Mononuclear cell (primary cell): Measurements from ENCODE around the gene ZRSR2. TPM values are rescaled to one million over a fixed set of nuclear protein-coding genes. Genes with fewer than 3 reads are reported as not detected.

Experiments
- H3K27me3 ChIP-seq: 2 replicates; pipeline ENCODE4 v1.6.0; 2011; ENCODE audit warnings: low read length, control low read depth; ENCODE audit not compliant: insufficient read depth
- H3K4me1 ChIP-seq: 2 replicates; pipeline ENCODE4 v1.5.1; 2011; ENCODE audit warnings: mild to moderate bottlenecking, low read length, control low read depth; ENCODE audit not compliant: insufficient read depth
- H3K4me3 ChIP-seq: 2 replicates; pipeline ENCODE4 v1.5.1; 2011; ENCODE audit warnings: mild to moderate bottlenecking, low read length, moderate library complexity
- H3K9me3 ChIP-seq: 2 replicates; pipeline ENCODE4 v1.5.1; 2011; ENCODE audit warnings: low read depth, mild to moderate bottlenecking, control low read depth, low read length
- total RNA-seq: library from RNA; depleted of rRNA; stranded (reverse); fragments of >200 nt; gene quantifications from one replicate; pipeline ENCODE4 v1.2.3, GENCODE V29; 2012

The ZRSR2 gene
- total RNA-seq, 1 donor, result 12.6 TPM

DNA sequence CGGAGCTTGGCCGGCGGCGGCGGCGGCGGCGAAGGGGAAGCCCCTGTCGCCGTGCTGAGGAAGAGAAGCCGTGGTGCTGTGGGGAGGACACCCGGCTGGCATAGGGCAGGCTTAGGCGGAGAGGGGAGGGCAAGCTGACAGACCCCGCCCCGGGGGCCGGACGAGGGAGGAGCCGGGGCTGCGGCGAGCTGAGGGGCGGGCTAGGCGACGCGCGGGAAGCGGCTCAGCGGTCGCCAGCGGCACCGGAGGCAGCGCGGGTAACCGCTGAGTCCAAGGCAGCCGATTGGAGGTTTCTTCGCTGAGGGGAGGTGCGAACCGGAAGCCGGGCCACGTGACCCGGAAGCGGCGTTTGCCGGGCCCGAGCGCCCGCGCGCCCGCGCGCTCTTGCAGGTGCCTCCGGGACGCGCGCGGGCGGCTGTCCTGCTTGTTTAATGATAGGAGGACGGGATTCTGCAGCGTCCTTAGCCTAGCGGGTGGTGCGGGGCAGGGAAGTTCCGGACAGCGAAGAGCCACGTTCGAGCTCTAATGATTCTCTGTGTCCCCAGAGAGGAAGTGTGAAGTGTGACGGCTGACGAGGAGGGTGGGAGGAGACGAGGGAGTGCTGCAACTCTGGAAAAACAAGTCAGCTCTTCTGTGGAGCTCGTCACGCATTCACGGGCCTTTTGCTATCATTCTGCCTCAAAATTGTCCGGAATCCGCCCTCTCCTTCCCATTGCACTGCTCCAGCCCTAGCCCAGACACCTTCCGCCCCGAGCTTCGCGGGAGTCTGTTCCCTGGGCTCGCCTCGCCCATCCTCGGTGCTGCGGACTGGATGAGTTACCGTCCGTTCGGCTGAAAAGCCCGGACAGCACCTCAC lies 64.7 kb downstream of the ZRSR2 start, which contains the start of gene AP1S2:
AP1S2 (minus strand) TSS at position 102 of the 856 bp plus-strand sequence. CDS start 2,289 bp downstream, outside the sequence.
- Histone ChIP-seq H3K4me3 (peak within 1 kb of the TSS; percentile 63), H3K27me3 (no peaks in the 10 kb centered on the region), H3K9me3 (no peaks in the 10 kb centered on the region), H3K4me1 (peaks cover 21% of the 10 kb centered on the region)

DNA sequence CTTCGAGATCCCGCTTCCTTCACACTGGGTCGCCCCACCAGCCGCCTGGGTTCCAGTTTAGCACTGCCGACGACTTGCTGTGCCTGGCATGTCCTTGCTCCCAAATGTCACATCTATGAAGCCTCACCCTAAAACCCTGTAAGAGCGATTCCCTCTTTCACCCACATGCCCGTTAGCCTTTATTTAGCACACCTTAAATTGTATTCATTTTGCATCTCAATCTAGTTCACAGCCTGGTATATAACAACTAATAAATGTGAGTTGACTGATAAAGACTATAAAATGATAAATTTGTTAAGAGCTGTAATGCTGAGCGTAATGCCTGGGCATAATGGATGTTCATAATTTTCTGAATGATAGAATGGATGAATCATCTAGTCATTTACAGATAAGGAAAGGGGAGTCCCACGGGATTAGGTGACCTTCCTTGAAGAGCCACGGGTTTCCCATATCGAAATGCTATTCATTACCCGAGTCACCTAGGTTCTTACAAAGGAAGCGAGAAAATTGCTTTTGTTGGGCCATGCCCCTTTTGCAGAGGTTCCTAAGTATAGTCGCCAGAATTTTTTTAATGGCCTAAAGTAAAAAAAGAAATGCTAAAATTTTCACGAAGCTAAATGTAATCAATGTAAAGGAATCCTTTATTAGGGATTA lies 65.4 kb downstream of the ZRSR2 start:
- H3K4me1 ChIP-seq, result peaks cover 14% of the 10 kb centered on the region
- no peaks in the 10 kb centered on the region for H3K27me3 ChIP-seq
- no peaks in the 10 kb centered on the region for H3K9me3 ChIP-seq
- peak overlapping the region; percentile 63 for H3K4me3 ChIP-seq

GRCh38 chrX:15856222-15856587 lies 65.9 kb downstream of the ZRSR2 start:
- Histone ChIP-seq H3K27me3 (no peaks in the 10 kb centered on the region), H3K4me3 (peak overlapping the region; percentile 63), H3K9me3 (no peaks in the 10 kb centered on the region), H3K4me1 (peaks cover 12% of the 10 kb centered on the region)

DNA sequence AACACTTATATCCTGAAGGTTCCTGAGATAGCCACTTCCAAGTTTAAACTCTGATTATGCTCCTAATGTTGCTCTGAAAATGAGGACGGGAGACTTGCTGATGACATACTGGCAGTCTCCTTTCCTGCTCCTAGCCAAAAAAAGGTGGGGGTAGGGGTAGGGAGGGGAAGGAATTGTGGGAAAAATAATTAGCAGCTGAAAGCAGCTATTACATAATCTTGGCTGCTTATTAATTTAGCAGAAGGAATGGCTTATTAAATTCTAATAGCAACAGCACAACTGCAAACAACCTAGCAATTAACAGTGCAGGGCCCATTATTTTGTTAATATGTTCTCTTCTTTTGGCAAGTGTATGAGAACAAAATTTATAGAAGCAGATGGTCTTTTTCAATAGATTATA lies 66.4 kb downstream of the ZRSR2 start:
- H3K27me3 ChIP-seq, result no peaks in the 10 kb centered on the region
- H3K4me1 ChIP-seq, result peaks cover 12% of the 10 kb centered on the region
- no peak overlapping the region for H3K4me3 ChIP-seq
- no peaks in the 10 kb centered on the region for H3K9me3 ChIP-seq

DNA sequence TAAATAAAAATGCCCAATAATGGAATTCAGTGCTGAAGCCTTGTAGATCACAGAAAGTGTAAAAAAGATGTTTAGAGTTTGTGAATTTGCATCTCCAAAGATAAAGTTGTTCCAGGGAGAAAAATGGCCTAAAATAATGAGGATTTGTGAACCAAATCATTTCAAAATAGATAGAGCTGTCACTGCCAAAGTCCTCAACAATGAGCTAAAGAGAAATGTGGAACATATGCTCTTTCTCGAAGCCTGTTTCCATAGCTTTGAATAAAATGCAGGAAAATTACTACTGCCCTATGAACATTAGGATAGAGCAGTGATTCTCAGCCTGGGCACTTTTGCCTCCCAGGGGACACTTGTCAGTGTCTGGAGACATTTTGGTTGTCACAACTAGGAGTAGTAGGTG lies 67.8 kb downstream of the ZRSR2 start:
- Histone ChIP-seq H3K27me3 (no peaks in the 10 kb centered on the region), H3K4me3 (no peak overlapping the region), H3K9me3 (no peaks in the 10 kb centered on the region), H3K4me1 (peaks cover 6% of the 10 kb centered on the region)

GRCh38 chrX:15860921-15861320 lies 70.6 kb downstream of the ZRSR2 start:
- Histone ChIP-seq H3K9me3 (no peaks in the 10 kb centered on the region), H3K27me3 (no peaks in the 10 kb centered on the region), H3K4me1 (peaks cover 15% of the 10 kb centered on the region), H3K4me3 (no peak overlapping the region)

GRCh38 chrX:15864023-15864422 lies 73.7 kb downstream of the ZRSR2 start:
- no peak overlapping the region for H3K4me3 ChIP-seq
- H3K4me1 ChIP-seq, result peaks cover 9% of the 10 kb centered on the region
- no peaks in the 10 kb centered on the region for H3K27me3 ChIP-seq
- no peaks in the 10 kb centered on the region for H3K9me3 ChIP-seq

- H3K9me3 ChIP-seq, result no peaks in the 10 kb centered on the region
- no peaks in the 10 kb centered on the region for H3K27me3 ChIP-seq
- peaks cover 9% of the 10 kb centered on the region for H3K4me1 ChIP-seq
- no peak overlapping the region for H3K4me3 ChIP-seq
Observed at GRCh38 chrX:15864629-15865028, 74.3 kb downstream of the ZRSR2 start.

DNA sequence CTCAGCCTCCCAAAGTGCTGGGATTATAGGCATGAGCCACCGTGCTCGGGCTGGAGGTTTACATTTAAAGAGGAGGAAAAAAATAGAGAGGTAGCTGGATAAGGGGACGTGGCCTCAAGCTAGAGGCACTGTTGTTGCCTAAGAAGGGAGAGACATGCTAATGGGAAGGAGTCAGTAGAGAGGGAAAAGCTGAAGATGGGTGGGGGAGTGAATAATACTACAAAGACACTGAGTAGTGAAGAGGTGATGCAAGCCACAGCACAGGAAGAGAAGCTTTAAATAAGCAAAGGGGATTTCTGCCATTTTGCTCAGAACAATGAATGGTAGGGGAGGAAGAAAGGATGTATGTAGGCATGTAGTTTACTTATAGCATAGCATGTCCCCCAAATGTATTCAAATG lies 75.9 kb downstream of the ZRSR2 start:
- no peaks in the 10 kb centered on the region for H3K9me3 ChIP-seq
- H3K4me1 ChIP-seq, result peaks cover 9% of the 10 kb centered on the region
- no peaks in the 10 kb centered on the region for H3K27me3 ChIP-seq
- H3K4me3 ChIP-seq, result no peak overlapping the region

- Histone ChIP-seq H3K4me3 (no peak overlapping the region), H3K4me1 (no peaks in the 10 kb centered on the region), H3K9me3 (no peaks in the 10 kb centered on the region), H3K27me3 (no peaks in the 10 kb centered on the region)
Observed at GRCh38 chrX:15869695-15870094, 79.4 kb downstream of the ZRSR2 start.

- Histone ChIP-seq H3K27me3 (no peaks in the 10 kb centered on the region), H3K4me3 (no peak overlapping the region), H3K9me3 (no peaks in the 10 kb centered on the region), H3K4me1 (no peaks in the 10 kb centered on the region)
Observed at GRCh38 chrX:15870310-15870709, 80.0 kb downstream of the ZRSR2 start.

Other genes with a start within 250 kb of the ZRSR2 start
- gene ACE2, start 189.5 kb upstream of the ZRSR2 start, total RNA-seq, result not detected
- 0.31 TPM for gene CLTRN, start 125.7 kb upstream of the ZRSR2 start, total RNA-seq
- gene CA5B, start 52.2 kb upstream of the ZRSR2 start, total RNA-seq, result 62.2 TPM
- 170 TPM for gene AP1S2, start 64.3 kb downstream of the ZRSR2 start, total RNA-seq